GM21619 (cell line): ENCODE results near the gene TACR1.
"Not testable (repeated sequence)": the region's sequence is repeated elsewhere in the genome, so short reads cannot be mapped to it uniquely, and the experiment has no call there.

Source experiments
- ATAC-seq: cut with Tn5 transposase; IDR thresholded peaks from one replicate; pipeline ENCODE4 v1.9.1; 2021; ENCODE audit not compliant: unreplicated experiment

TACR1 gene

GRCh38 chr2:75199428-75200011 lies at the start of gene TACR1:
Gene TACR1, minus strand, starts transcription at chr2:75199520. Its CDS starts 586 bp downstream, at chr2:75198934.
- ATAC-seq, result peak; percentile 77

GRCh38 chr2:75248581-75248980 lies 49.3 kb upstream of the TACR1 start:
- ATAC-seq, result not testable (repeated sequence)

- ATAC-seq, result no peak
Observed at GRCh38 chr2:75246441-75247167, 47.3 kb upstream of the TACR1 start.

- ATAC-seq, result no peak
Observed at GRCh38 chr2:75243219-75243618, 43.9 kb upstream of the TACR1 start.

- ATAC-seq, result no peak
Observed at GRCh38 chr2:75241696-75242095, 42.4 kb upstream of the TACR1 start.

- ATAC-seq, result no peak
Observed at GRCh38 chr2:75238670-75239330, 39.5 kb upstream of the TACR1 start.

- no peak for ATAC-seq
Observed at GRCh38 chr2:75237296-75237695, 38.0 kb upstream of the TACR1 start.

- ATAC-seq, result no peak
Observed at GRCh38 chr2:75233965-75234364, 34.6 kb upstream of the TACR1 start.

GRCh38 chr2:75226617-75227016 lies 27.3 kb upstream of the TACR1 start:
- no peak for ATAC-seq

GRCh38 chr2:75226099-75226498 lies 26.8 kb upstream of the TACR1 start:
- ATAC-seq, result no peak

GRCh38 chr2:75224636-75225094 lies 25.3 kb upstream of the TACR1 start:
- ATAC-seq, result no peak

- ATAC-seq, result no peak
Observed at GRCh38 chr2:75222527-75222926, 23.2 kb upstream of the TACR1 start.

- no peak for ATAC-seq
Observed at GRCh38 chr2:75221862-75222261, 22.5 kb upstream of the TACR1 start.

- ATAC-seq, result not testable (repeated sequence)
Observed at GRCh38 chr2:75219213-75219612, 19.9 kb upstream of the TACR1 start.

- no peak for ATAC-seq
Observed at GRCh38 chr2:75211266-75211770, 12.0 kb upstream of the TACR1 start.

GRCh38 chr2:75210409-75210808 lies 11.1 kb upstream of the TACR1 start:
- no peak for ATAC-seq

GRCh38 chr2:75208738-75209137 lies 9.4 kb upstream of the TACR1 start:
- no peak for ATAC-seq

GRCh38 chr2:75204833-75205232 lies 5.5 kb upstream of the TACR1 start:
- no peak for ATAC-seq

- no peak for ATAC-seq
Observed at GRCh38 chr2:75202359-75202758, 3.0 kb upstream of the TACR1 start.

GRCh38 chr2:75200140-75201096 lies 1.1 kb upstream of the TACR1 start:
- no peak for ATAC-seq
